Fibroblast of skin of left quadriceps (primary cell): Measurements from ENCODE around the gene EPOP.

Experiments used
- DNase-seq, 2 experiments: peaks; one replicate each; pipeline ENCODE4 v3.0.0-alpha.2; 2013; ENCODE audit warnings: low read depth in 2 of 2

EPOP gene

DNA sequence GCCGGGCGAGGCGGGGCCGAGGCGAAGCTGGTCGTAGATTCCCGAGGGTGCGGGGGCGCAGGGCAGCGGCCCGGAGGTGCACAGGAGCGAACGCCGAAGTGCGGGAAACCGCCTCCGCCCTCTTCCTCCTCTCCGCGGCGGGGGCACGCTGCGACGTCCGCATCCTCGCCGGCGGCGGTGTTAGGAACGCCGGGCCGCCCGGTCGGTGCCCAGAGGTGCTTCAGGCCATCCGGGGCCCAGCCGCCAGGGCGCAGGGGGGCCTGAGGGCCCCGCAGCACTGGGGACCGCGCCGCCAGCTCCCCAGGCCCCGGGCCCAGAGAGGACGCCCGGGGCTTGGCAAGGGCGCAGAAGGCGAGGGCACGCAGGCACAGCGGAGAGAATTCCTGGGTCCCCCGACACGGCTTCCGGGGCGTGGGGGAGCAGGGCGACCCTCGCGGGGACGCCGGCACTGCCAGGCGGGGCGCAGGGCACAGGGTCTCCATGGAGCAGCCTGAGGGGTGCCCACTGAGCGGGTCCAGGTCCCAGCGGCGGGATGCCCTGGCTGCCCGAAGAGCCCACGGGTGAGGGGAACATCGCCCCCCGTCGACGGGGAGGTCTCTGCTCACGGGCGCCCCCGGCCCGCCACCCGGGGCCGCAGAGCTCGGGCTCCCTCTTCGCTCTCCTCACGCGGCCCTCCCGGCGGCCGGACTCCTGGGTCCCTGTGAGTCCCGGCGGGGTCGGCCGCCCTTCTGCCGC is 576 bp downstream of the EPOP start:
- DNase-seq = no peak

DNA sequence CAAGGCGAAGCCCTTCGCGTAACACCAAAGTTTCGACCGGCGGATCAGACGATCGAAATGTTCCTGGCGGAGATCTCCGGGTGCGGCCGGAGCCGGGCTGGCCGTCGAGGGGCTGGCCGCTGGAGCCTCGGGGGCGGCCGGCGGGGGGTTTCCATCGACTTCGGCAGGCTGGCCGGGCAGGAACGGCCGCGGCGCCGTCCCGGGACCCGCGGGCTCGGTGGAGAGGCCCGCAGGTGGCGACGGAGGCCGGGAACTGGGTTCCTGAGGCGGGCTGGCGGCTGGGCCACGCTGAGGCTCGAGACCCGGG is 1.1 kb downstream of the EPOP start:
- no peak for DNase-seq

DNA sequence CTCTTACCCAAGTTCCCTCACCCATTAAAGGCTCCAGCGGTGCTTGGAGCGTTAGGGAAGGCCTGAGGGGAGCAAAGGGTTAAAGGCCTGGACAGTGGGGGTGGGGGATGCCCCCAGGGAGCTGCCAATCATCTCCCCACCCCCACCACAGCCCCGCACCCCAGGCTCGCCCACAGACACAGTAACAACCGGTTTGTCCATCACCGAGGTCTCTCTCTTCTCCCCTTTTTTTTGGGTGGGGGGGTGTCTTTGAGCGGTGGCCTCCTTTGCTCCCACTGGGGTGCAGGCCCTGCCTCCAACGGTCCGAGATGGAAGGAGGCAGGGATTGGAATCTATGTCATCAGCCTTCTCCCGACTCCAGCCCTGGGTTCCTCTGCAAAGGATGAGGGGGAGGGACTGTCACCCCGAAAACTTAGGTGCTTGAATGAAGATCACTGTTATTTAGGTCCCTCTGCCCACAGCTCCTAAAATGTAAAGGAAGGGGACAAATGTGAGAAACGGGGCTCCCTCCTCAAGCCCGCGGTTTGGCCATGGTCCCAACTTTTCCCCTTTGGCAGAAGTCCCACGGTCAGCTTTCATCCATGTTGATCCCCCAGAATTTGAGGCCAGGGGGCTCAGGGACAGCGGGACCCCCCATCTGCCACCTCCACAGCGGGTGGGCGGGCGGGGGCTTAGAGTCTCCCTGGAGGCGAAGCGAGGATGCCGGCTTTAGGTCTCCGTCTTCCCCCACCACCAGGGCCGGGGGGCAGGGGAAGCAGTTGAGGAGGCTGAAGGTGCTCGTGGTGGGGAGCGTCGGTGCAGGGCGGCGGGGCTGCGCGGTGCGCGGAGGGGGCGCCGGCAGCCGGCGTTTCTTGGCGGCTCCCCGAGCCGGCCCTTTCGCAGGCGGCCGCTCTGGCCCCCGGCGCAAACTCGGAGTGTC is 1.7 kb downstream of the EPOP start:
- no peak for DNase-seq

DNA sequence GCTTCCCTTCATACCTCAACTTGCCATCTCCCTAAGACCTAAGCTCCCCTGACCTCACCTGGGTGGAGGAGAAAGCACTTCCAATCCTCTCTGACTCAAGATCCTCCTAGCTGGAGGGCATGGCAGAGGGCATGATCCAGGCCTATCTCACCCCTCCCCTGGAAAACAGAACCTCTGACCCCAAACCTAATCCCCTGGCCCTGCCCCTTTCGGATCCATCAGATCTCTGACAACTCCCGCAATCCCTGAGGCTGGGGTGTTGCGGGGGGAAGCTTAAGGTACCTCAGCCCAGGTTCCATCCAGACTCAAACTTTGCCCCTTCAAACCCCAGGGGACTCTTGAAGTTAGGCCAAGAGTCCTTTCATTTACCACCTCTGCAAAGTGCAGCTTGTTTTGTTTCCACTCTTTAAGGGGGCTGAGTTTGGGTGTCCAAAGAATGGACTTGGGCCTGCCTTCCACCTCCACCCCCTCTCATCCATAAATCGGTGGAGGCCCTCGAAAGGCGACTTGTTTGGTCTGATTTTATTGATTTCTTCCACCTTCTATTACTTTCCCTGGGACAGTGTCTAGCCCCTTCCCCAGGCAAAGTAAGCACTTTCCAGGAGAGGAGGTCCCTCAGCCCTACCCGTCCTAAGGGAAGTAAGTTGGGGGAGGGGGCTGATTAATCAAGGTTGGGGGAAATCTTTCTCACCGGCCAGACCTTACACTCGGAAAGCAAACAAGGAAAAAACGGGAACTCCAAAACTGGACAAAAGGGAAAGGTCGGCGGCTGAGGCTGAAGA is 2.6 kb downstream of the EPOP start:
- DNase-seq = no peak

DNA sequence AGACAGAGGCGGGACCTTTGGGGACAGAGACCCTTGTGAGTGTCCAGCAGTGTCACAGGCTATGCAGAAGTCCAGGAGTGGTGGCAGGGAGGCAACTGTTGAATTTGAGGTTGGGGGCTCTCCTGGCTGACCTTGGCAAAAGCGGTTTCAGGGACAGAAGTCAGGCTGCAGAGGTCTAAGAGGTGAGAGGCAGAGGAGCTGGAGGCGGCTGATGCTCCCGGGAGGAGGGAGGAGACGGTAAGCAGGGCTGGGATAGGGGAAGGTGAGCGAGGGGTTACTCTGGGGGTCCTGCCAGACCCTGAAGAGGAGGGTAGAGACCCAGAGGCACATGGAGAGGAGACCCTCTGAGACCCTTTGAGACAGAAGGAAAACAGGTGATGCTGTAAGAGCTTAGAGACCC is 5.2 kb downstream of the EPOP start:
- DNase-seq = no peak

DNA sequence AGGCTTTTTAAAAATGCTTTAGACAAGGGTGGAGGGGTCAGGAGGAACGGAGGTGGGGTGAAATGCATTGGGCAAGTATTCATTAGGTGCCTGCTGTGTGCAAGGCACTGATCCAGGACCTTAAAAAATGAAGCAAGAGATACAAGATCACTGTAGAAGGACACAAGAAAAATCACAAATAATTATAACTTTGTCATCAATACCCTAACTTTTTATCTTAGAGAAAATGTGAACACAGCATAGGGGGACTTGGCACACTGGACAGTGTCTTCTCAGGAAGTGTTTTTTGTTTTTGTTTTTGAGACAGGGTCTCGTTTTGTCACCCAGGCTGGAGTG is 7.0 kb downstream of the EPOP start:
- DNase-seq = no peak

DNA sequence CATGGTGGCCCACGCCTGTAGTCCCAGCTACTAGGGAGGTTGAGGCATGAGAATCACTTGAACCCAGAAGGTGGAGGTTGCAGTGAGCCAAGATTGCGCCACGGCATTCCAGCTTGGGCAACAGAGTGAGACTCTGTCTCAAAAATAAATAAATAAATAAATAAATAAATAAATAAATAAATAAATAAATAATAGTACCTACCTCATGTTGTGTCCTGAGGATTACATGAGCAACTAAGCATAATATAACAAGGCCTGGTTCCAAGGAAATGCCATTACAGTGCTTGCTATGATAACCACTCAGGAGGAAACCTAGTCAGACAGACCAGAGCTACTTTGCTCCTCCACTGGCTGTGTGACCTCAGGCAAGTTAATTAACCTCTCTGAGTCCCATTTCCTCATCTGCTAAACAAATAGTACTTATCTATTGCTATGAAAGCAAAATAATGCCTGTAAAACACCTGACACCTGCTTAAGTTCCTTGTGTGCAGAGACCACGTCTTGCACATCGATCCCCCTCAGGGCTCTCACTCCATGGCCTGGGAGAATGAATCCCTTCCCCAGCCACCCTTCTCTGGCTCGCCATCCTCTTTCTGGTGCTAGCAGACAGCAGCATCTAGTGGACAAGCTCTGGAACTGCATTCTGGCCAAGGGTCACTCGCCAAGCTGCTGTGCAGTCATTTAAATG is 7.5 kb downstream of the EPOP start:
- DNase-seq = peak; percentile 20 to 26

DNA sequence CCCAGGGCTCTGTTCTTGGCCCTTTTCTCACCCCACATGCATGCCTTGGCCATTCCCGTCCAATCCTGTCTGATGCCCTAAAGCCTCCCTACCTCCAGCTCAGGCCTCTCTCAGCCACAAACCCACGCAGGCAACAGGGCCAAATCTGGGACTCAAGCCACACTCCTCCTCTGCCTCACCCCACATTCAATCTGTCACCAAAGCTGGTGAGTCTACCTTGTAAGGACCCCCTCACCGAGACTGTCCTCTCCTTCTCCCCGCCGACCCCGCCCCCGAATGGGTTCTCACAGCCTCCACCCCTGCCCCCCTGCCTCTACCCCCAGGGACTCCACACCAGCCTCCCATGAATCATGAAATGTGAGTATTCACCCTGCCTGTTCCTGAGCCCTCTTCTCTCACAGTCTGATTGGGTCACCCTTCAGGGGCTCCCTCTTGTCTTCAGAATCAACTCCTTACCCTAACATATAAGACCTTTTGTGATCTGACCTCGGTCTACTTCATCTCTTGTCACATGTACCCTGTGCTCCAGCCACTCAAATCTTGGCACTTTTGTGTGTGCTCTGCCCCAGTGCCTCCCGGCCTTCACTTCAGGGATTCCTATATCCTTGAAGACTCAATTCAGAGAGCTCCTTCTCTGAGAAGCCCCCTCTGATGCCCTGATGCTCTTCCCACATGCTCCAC is 10.7 kb downstream of the EPOP start:
- no peak for DNase-seq

DNA sequence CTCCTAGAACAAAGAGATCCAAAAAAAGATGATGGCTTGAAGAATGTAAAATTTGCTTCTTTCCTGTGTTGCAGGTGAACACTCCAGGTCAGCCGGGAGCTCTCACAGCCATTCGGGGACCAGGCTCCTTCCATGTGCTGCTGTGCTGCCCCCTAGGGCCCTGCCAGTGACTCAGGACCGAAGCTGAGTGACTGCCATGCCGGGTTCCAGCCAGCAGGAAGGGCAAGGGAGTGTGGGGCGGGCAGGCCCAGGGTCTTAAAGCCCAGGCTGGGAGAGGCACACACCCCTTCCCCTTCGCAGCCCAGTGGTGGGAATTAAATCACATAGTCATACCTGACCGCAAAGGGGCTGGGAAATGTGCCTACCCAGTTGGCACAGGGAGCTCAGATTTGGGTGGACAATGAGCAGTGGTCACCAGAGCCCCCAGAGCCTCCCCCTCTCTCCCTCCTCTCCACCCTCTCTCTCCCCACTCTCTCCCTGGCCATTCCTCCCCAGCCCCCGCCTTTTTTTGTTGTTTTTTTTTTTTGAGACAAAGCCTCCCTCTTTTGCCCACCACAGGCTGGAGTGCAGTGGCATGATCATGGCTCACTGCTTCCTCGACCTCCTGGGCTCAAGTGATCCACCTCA is 11.5 kb downstream of the EPOP start:
- no peak for DNase-seq

DNA sequence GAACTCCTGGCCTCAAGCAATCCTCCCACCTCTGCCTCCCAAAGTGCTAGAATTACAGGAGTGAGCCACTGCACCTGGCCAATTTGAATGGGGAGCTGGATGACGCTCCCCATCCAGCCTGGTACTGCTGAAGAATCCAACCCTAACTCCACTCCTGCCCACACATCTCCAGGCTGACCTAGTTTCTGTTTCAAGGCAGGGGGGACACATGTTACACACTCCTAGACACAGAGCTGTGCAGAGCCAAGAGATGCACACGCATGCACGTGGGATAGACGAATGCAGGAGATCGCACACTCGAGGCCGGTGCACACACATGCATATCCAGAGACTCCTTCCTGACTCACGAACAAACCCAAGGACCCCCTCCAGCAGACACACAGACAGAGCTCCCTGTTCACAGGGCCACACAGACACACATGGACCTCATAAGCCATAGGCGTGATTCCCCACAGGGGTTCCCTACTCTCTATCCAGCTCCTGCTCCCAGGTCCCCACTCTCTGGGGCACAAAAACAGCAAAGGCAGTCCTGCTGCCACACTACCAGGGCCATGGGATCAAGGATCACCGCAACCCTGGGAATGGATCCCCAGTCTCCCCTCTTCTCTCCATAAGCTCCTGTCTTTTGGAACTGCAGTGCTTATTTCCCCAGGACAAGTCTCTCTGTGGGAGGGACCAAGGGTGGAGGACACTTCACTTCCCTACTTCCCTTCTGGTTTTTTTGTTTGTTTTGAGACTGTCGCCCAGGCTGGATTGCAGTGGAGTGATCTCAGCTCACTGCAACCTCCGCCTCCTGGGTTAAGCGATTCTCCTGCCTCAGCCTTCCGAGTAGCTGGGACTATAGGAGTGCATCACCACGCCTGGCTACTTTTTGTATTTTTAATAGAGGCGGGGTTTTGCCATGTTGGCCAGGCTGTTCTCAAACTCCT is 14.4 kb downstream of the EPOP start:
- no peak for DNase-seq

DNA sequence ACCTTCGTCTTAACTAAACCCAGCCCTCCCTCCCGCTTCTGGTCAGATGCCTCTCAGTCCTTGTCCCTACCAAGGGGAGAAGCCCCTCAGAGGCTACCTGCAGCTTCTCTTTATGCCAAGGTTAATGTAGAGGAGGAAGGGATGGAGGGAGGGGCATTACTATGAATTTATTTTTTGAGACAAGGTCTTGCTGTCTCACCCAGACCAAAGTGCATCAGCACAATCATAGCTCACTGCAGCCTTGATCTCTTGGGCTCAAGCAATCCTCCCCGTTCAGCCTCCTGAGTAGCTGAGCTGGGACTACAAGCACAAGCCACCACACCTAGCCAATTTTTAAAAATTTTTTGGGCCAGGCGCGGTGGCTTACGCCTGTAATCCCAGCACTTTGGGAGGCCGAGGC is 15.3 kb downstream of the EPOP start:
- no peak for DNase-seq

DNA sequence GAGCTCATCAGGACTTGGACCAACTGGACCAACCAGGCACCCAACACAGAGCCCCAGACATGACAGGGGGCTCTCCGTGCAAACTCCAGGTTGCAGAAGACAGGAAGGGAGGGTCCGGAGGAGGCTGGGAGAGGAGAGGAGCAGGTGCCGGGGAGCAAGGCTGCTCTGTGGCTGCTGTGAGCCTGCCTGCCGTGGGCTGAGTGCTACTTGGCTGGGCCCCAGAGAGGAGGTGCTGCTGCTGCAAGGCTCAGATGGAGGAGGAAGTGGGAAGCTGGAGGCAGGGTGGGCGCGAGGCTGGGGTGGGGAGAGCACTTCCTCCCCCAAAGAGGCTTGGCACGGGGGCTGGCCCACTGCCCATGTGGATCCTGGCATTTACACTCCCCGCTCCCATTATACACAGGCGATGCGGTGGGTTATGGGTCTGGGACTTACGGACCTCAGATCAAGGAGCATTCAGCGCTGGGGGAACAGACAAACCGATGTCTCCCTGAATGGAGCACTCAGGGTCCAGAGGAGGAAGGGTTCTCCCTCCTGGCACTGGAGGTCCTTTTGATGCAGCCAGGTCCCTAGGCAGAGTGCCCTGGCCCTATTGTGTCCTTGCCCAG is 15.9 kb downstream of the EPOP start:
- DNase-seq = no peak

DNA sequence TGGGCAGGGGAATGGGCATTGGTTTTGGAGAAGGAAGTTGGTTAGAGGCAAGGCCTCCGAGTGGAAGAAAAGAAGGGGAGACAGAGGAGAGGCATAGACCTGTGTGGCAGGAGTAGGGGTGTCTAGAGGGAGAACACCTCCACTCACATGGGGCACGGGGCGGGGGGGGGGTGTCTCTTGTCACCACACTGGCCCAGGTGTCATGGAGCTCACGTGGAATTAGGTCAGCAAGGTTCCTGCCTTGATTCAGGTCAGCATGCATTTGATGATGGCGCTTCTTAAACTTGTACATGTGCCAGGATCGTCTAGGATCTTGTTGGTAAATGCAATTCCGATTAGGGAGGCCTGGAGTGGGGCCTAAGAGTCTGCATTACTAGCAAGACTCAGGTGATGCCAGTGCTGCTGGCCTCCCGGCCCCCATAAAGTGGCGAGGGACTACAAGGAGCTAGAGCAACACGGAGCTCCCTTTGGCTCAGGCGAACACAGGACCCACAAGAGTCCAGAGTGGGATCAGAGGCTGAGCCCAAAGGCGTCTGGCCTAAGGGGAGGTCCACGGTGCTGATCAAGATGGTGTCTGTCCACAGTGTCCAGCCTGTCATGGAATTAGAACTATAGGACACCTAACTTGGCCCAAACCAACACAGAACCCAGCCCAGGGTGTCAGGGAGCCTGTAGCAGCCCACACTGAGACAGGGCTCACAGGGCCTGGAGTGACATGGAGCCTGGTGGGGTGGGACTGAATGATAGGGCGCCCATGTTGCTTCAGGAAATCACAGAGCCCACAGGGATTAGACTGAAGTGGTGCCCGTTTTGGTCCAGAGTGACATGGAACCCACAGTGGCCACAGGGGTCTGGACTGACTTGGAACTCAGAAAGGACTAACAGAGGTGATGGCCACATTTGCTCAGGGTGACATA is 16.7 kb downstream of the EPOP start:
- DNase-seq = no peak

DNA sequence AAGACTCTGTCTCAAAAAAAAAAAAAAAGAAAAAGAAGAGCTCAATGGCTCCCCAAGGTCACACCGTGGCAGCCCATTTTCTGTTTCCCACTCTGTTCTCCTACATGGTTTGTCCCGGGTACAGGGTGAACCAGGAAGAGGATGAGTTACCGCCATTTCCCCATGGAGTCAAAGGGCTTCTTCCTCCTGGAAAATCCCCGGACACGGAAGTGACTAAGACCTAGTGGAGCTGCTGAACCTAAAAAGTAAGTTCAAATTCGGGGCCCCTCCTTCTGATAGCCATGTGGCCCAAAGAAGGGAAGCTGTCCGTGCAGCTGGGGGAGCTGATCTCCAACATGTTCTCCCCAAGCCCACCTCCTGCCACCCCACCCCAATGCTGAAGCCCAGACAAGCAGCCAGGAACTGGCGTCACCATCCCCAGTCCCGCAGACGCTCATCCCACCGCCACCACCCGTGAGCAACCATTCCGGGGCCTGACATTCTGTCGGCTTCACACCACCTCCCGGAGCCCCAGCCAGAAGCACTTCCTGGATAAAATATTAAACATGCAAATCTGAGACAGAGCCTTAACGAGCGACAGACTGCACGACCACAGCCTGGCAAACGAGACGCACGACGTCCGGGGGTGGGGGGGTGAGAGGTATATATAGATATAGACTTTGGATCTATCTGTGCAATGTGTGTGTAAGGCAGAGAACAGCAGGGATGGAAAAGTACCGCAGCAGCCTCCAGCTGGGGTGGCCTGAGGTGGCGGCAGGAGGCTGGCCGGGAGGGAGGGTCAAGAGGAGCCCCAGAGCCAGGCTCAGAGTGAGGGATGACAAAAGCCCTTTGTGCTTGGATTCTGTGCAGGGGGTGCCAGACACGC is 17.6 kb downstream of the EPOP start:
- DNase-seq = no peak

DNA sequence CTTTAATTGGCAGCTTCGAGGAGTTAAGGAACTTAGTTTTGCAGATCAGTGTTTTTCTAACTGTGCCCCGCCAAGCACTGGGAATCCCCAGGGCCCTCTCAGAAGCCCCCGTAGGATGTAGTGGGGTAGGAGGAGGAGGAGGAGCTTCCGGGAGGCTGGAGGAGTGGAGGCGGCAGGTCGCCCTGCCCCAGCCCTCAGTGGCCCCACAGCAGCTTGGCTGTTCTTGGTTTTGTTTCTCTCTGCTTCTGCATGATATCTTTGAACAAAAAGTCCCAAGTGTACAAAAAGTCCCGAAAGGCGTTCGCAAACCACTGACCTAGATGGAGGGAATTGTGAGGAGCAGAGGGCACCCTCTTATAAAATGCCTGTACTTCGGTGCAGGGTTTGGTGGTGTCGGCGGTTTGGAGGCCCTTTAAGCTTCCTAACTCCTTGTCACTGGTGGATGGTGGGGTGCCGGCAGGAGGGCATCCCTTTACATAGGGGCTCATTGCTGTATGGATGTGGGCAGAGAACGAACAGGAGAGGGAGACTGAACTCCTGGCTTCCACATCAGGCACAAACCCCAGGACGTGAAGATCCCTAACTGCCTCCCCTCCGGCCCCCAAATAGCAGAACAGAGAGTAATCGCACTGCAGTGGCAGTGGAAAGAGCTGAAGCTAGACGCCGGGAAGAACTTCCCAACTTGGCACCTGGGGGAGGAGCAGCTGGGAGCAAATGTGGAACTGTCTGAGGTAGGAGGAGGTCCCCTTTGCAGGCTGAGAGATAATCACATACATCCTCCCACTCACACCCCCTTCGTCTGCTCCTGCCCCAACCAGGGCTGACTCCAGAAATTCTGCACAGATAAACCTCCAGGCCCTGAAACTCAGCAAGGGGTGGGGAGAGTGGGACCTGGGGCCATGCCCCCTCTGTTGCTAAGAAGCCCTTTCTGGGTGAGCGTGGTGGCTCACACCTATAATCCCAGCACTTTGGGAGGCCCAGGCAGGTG is 20.1 kb downstream of the EPOP start:
- no peak for DNase-seq

DNA sequence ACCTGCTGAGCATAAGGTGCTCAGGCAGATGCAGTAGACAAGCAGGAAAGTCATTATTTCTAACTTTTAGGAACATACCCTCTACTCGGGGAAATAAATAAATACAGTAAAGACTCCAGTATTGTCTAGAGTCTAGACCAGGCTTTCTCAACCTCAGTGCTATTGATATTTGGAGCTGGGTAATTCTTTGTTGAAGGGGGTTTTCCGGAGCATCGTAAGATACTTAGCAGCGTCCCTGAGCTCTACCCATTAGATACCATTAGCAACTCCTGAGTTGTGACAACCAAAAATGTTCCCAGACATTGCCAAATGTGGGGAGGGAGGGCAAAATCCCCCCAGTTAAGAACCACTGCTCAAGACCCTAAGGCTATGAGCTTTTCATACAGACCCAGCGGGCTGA is 21.1 kb downstream of the EPOP start:
- no peak for DNase-seq
